ENCODE data around the gene TBCB.

TBCB gene

GRCh38 chr19:36141039-36141927, 26.0 kb downstream of the TBCB start:
- TF ChIP-seq OSR1 (CRISPR knock-in tag; IDR thresholded peaks at IDR 0.05) (no peak), CSDC2 (CRISPR knock-in tag; IDR thresholded peaks at IDR 0.05) (no peak), ZC3H10 (CRISPR knock-in tag; IDR thresholded peaks at IDR 0.05) (no peak), ZFP3 (CRISPR knock-in tag; IDR thresholded peaks at IDR 0.05) (no peak), ISL1 (CRISPR knock-in tag; IDR thresholded peaks at IDR 0.05) (no peak), ZNF8 (CRISPR knock-in tag; IDR thresholded peaks at IDR 0.05) (no peak), CREB5 (CRISPR knock-in tag; IDR thresholded peaks at IDR 0.05; ENCODE audit: low read depth) (no peak), TCF4 (CRISPR knock-in tag; IDR thresholded peaks at IDR 0.05; ENCODE audit: borderline replicate concordance) (no peak), GLIS3 (CRISPR knock-in tag; IDR thresholded peaks at IDR 0.05) (no peak), ZFP30 (CRISPR knock-in tag; IDR thresholded peaks at IDR 0.05) (no peak)
- TF ChIP-seq, protein P1, sequence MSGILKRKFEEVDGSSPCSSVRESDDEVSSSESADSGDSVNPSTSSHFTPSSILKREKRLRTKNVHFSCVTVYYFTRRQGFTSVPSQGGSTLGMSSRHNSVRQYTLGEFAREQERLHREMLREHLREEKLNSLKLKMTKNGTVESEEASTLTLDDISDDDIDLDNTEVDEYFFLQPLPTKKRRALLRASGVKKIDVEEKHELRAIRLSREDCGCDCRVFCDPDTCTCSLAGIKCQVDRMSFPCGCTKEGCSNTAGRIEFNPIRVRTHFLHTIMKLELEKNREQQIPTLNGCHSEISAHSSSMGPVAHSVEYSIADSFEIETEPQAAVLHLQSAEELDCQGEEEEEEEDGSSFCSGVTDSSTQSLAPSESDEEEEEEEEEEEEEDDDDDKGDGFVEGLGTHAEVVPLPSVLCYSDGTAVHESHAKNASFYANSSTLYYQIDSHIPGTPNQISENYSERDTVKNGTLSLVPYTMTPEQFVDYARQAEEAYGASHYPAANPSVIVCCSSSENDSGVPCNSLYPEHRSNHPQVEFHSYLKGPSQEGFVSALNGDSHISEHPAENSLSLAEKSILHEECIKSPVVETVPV (CRISPR knock-in tag; IDR thresholded peaks at IDR 0.05), result no peak
- ATAC-seq, result peak; percentile 65

DNA sequence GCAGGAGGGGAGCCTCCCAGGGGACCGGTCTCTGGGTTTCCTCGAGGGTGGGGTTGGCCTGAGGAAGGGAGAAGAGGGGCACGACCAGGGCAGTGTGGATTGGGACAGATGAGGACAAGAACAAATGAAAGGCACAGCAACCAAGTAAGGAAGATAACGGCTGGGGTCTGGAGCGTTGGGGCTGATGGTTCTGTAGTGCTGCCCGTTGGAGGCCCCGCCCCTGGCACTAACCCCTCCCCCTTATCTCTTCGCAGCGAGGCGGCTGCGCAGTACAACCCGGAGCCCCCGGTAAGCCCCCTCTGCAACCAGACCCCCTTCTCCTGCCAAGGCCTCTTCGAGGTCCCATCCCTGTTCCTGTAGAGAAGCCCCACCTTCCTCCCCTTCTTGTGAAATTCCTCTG, 26.8 kb downstream of the TBCB start:
- ATAC-seq, result no peak
- TF ChIP-seq ARNTL (CRISPR knock-in tag; IDR thresholded peaks at IDR 0.05; ENCODE audit: borderline replicate concordance, low read depth) (no peak), TCF4 (CRISPR knock-in tag; IDR thresholded peaks at IDR 0.05; ENCODE audit: borderline replicate concordance) (no peak), ZFP30 (CRISPR knock-in tag; IDR thresholded peaks at IDR 0.05) (no peak), ZNF8 (CRISPR knock-in tag; IDR thresholded peaks at IDR 0.05) (no peak), PPARA (CRISPR knock-in tag; IDR thresholded peaks at IDR 0.05; ENCODE audit: borderline replicate concordance) (no peak), RARB (CRISPR knock-in tag; IDR thresholded peaks at IDR 0.05) (no peak)
- TF ChIP-seq, protein P2, sequence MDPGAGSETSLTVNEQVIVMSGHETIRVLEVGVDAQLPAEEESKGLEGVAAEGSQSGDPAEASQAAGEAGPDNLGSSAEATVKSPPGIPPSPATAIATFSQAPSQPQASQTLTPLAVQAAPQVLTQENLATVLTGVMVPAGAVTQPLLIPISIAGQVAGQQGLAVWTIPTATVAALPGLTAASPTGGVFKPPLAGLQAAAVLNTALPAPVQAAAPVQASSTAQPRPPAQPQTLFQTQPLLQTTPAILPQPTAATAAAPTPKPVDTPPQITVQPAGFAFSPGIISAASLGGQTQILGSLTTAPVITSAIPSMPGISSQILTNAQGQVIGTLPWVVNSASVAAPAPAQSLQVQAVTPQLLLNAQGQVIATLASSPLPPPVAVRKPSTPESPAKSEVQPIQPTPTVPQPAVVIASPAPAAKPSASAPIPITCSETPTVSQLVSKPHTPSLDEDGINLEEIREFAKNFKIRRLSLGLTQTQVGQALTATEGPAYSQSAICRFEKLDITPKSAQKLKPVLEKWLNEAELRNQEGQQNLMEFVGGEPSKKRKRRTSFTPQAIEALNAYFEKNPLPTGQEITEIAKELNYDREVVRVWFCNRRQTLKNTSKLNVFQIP (CRISPR knock-in tag; IDR thresholded peaks at IDR 0.05; ENCODE audit: borderline replicate concordance, low read depth), result no peak
- TF ChIP-seq, protein P1 (CRISPR knock-in tag; IDR thresholded peaks at IDR 0.05), result no peak

GRCh38 chr19:36142496-36142895, 27.2 kb downstream of the TBCB start:
- TF ChIP-seq ZFP30 (CRISPR knock-in tag; IDR thresholded peaks at IDR 0.05) (no peak), CSDC2 (CRISPR knock-in tag; IDR thresholded peaks at IDR 0.05) (no peak), RARB (CRISPR knock-in tag; IDR thresholded peaks at IDR 0.05) (no peak), ESRRG (CRISPR knock-in tag; IDR thresholded peaks at IDR 0.05) (no peak), PATZ1 (CRISPR knock-in tag; IDR thresholded peaks at IDR 0.05; ENCODE audit: borderline replicate concordance) (no peak), PPARA (CRISPR knock-in tag; IDR thresholded peaks at IDR 0.05; ENCODE audit: borderline replicate concordance) (no peak), OSR1 (CRISPR knock-in tag; IDR thresholded peaks at IDR 0.05) (no peak), TOX (CRISPR knock-in tag; IDR thresholded peaks at IDR 0.05; ENCODE audit: borderline replicate concordance) (no peak), TCF4 (CRISPR knock-in tag; IDR thresholded peaks at IDR 0.05; ENCODE audit: borderline replicate concordance) (no peak), SNAI2 (CRISPR knock-in tag; IDR thresholded peaks at IDR 0.05) (no peak), ISL1 (CRISPR knock-in tag; IDR thresholded peaks at IDR 0.05) (no peak), ZNF565 (CRISPR knock-in tag; conservative IDR thresholded peaks at IDR 0.05; ENCODE audit: low read depth) (no peak), BACH2 (CRISPR knock-in tag; IDR thresholded peaks at IDR 0.05; ENCODE audit: borderline replicate concordance) (no peak), ARNTL (CRISPR knock-in tag; IDR thresholded peaks at IDR 0.05; ENCODE audit: borderline replicate concordance, low read depth) (no peak), ZFP3 (CRISPR knock-in tag; IDR thresholded peaks at IDR 0.05) (no peak), CREB5 (CRISPR knock-in tag; IDR thresholded peaks at IDR 0.05; ENCODE audit: low read depth) (no peak), ZC3H10 (CRISPR knock-in tag; IDR thresholded peaks at IDR 0.05) (no peak)
- TF ChIP-seq, protein P2 (CRISPR knock-in tag; IDR thresholded peaks at IDR 0.05; ENCODE audit: borderline replicate concordance, low read depth), result no peak
- TF ChIP-seq, protein P1 (CRISPR knock-in tag; IDR thresholded peaks at IDR 0.05), result no peak

More at GRCh38 chr19:36142496-36142895, 27.2 kb downstream of the TBCB start:
- no peak for ATAC-seq
